HG02571 (cell line): ENCODE data around the gene FYB2.
A peak's percentile ranks its signal among the peaks of the same experiment; 100 is the strongest.

Experiments used
- ATAC-seq: cut with Tn5 transposase; IDR thresholded peaks from one replicate; pipeline ENCODE4 v1.9.1; 2021; ENCODE audit warnings: mild to moderate bottlenecking, moderate library complexity; ENCODE audit not compliant: unreplicated experiment

Gene FYB2

DNA sequence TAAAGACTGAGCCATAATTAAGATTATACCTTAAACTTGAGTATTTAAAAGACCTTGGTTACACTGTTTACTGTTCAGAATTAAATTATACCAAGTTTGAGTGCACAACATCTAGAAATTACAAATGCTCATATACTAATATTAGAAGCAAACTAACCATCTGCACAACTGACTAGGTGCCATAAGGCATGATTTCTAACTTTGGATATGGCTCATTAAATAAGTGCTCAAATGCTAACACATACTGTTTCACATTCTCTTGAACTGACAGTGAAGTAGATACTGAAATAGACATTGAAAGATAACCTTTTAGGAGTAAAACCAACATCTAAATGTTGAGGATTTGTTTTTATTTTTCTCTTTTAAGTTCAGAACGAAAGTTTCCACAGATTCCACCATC, 100.0 kb downstream of the FYB2 start:
- ATAC-seq = no peak

DNA sequence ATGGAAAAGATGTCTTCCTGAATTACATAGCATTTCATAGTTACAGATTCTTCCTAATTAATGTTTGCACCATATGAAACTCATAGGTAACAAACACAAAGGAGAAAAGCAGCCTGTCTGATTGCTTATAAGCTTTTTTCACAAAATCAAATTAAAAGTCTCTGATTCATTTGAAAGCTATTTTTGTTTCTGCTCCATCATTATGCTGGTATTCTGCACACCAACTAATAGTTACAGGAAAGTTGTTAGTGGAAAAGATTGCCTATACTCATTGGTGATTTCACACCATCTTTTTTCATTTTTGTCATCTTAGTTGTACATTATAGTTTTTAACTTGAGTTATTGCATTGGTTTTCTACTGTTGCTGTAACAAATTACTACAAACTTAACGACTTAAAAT, 104.0 kb downstream of the FYB2 start:
- ATAC-seq = no peak

GRCh38 chr1:56713112-56713511, 106.1 kb downstream of the FYB2 start:
- ATAC-seq = no peak

- ATAC-seq = no peak
Measured at GRCh38 chr1:56712150-56712549, 107.1 kb downstream of the FYB2 start.

GRCh38 chr1:56710646-56711045, 108.6 kb downstream of the FYB2 start:
- ATAC-seq = no peak

DNA sequence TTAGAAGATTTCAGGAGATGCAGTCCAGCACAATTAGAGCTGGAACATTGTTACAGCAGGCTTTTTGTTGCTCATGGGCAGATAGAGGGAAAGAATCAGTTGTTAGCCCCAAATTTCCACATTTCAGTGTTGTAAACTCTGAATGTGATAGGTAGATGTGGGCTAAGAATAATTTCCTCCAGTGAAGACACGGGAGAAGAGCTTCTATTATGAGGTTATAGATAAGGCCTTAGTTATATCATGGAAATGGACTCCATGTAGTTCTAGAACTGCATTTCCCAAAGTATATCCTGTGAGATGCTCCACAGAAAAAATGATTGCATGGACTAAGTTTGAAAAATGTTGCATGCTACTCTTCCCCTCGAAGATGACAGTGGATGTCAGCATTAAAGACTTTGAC, 109.2 kb downstream of the FYB2 start:
- ATAC-seq = no peak

- peak; percentile 61 for ATAC-seq
Measured at GRCh38 chr1:56709269-56709880, 109.8 kb downstream of the FYB2 start.

DNA sequence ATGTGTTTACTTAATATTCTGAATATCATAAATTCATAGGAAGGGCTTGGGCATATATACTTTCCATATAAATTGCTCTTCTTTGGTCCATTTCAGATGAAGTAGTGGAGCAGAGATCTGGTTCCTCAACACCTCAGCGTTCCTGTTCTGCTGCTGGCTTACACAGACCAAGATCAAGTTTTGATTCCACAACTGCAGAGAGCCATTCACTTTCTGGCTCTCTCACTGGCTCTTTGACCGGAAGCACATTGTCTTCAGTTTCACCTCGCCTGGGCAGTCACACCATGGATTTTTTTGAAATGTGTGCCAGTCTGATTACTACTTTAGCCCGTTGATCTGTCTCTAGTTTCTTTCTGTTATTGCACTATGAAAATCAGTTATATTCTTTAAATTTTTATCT, 111.8 kb downstream of the FYB2 start:
- no peak for ATAC-seq

GRCh38 chr1:56703747-56704146, 115.5 kb downstream of the FYB2 start:
- ATAC-seq = no peak

- no peak for ATAC-seq
Measured at GRCh38 chr1:56696663-56697062, 122.5 kb downstream of the FYB2 start.

DNA sequence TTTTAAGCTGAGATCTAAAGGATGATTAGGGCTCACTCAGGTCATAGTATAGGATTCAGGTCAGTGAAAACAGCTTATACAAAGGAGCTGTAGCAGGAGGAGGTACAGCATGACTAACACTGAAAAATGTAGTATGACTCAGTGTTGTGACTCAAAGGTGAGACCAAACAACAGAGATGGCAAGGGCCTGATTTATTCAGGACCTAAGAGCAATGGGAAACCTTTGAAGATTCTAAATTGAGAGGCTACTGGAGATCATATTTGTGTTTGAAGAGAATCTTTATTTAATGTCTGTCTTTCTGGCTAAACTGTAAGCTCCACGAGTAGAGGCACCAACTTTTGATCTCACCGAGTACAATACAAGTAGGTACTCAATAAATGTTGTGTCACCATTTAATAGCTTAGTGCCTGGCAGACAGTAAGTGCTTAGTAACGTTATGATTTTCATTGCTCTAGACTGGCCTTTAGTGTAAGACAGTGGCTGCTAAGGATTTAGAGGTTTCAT, 130.6 kb downstream of the FYB2 start:
- ATAC-seq = peak; percentile 59

GRCh38 chr1:56686169-56686568, 133.0 kb downstream of the FYB2 start:
- no peak for ATAC-seq

DNA sequence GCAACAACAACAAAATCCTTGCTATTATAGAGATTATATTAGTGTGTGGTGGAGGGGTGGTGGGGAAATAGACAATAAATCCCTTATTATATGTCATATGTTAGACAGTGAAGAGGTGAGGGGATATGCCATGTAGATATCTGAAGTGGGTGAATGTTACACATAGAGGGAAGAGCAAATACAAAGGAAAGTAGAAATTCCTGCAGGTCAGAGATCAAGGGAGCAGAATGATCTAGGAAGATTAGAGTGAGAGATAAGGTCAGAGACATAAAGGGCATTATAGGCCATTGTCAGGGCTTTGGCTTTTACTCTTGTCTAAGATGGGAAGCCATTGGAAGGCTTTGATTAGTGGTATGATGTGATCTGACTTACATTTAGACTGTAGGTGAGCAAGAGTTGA, 135.6 kb downstream of the FYB2 start:
- ATAC-seq = no peak

DNA sequence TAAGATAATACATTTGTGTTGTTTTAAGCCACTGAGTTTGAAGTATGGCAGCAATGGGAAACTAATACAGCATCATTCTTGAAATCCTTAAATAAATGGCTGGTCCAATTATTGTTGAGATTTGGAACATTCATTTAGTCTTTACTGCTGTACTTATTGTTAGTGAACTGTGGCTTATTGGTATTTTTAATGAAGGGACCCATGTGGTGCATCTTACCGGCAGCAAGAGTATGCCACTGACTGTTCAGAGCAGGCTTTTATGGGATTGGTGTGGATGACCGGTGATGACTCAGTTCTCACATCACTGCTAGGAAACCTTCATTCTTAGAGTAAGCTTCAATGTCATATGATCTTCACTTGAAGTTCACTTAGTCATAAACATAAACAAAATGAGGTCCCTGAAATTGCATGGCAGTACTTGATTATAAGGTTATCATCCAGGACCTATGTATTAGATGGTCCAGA, 142.6 kb downstream of the FYB2 start:
- ATAC-seq = no peak

DNA sequence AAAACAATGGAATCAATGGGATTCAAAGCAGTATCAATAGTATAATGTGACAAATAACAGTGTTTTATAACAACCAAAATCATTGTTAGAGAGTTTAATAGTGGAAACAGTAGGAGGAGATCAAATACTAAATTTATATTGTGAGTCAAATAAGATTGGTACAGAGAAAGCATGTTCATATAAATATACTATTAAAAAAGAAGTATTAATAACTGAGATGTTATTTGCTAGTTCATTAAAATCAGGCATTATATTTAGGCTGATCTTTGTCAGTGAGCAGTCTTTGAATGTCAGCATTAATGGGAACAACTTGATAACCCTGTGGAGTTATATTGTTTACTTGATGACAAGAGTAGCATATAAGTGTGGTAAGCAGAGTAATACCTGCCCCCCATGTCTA, 143.4 kb downstream of the FYB2 start:
- ATAC-seq = no peak

GRCh38 chr1:56672579-56672978, 146.6 kb downstream of the FYB2 start:
- no peak for ATAC-seq

GRCh38 chr1:56671542-56671941, 147.7 kb downstream of the FYB2 start:
- ATAC-seq = no peak

DNA sequence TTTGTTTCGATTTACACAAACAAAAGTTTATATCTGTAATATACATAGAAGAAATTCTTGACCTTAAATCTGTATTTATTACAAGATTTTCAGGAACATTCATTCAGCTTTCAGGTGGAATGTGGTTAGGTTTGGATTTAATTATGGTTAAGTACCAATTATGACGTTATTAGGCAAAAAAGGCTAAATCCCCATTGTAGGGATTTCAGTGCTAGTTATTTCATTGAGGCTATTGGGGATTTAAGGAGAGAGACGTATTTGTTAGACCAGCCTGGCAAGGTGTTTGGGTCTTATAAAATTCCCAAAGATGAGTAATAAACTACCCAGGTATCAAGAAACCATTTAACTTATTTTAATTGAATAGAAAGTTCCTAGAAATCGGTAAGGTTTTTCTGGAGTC, 148.1 kb downstream of the FYB2 start:
- ATAC-seq = no peak

DNA sequence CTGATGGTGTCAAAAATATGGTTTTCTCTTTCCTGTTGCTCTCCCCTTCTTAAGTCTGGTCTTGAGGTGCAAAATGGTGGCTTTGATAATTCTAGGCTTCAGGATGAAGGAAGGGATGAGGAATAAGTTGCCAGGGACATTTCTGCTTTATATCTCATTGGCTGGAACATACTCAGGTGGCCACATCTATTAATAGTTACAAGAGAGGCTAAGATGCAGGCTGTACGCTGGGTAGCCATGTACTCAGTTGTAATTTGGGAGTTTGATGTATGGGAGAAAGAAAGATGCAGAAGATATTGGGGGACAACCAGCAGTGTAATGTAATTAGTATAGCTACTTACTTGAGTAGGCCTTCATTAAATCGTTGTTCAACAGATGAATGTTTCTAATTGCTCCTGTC, 148.9 kb downstream of the FYB2 start:
- no peak for ATAC-seq
